ENCODE data around the gene TALDO1.

GRCh38 chr11:777288-778255, 30.3 kb downstream of the TALDO1 start, which contains the start of gene GATD1:
- TF ChIP-seq CTCF (conservative IDR thresholded peaks at IDR 0.05 in 1 of 2, IDR thresholded peaks at IDR 0.05 in 1 of 2; ENCODE audit: low read depth in 1 of 2, low read length in 2 of 2) (no peak), EZH2 (IDR thresholded peaks at IDR 0.05; ENCODE audit: low read length, missing control alignments) (no peak)
